ENCODE data around the gene DDI1.

Gene DDI1

DNA sequence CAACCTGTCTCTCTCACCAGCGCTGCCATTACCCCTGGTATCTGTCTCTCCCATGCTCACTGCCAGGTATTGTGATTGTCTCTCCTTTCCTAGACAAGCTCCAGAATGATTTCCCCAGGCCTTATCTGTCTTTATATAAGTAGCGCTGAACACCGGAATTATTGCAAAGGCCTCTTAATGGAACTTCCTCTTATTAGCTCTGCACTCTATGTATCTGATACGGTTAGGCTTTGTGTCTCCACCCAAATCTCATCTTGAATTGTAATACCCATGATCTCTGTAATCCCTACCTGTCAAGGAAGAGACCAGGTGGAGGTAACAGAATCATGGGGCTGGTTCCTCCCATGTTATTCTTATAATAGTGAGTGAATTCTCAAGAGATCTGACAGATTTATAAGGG is 39.3 kb downstream of the DDI1 start:
- no peak overlapping the region for H3K27ac ChIP-seq (ENCODE audit: low read length)
- no peak overlapping the region for H3K4me3 ChIP-seq (ENCODE audit: low read depth in 1 of 2, low read length in 2 of 2)
- DNase-seq (no peak), ATAC-seq (ENCODE audit: insufficient read depth, low read depth) (no peak)
- H2AFZ ChIP-seq (ENCODE audit: low read depth, low read length) = no peak overlapping the region
- TF ChIP-seq, protein P1, sequence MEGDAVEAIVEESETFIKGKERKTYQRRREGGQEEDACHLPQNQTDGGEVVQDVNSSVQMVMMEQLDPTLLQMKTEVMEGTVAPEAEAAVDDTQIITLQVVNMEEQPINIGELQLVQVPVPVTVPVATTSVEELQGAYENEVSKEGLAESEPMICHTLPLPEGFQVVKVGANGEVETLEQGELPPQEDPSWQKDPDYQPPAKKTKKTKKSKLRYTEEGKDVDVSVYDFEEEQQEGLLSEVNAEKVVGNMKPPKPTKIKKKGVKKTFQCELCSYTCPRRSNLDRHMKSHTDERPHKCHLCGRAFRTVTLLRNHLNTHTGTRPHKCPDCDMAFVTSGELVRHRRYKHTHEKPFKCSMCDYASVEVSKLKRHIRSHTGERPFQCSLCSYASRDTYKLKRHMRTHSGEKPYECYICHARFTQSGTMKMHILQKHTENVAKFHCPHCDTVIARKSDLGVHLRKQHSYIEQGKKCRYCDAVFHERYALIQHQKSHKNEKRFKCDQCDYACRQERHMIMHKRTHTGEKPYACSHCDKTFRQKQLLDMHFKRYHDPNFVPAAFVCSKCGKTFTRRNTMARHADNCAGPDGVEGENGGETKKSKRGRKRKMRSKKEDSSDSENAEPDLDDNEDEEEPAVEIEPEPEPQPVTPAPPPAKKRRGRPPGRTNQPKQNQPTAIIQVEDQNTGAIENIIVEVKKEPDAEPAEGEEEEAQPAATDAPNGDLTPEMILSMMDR (IDR thresholded peaks at IDR 0.05; ENCODE audit: borderline replicate concordance, extremely low read depth, low read length, poor library complexity, severe bottlenecking) = no peak
- no peak for TF ChIP-seq EZH2 (IDR thresholded peaks at IDR 0.05; ENCODE audit: borderline replicate concordance, low read depth, low read length, severe bottlenecking)
- no peaks in the 10 kb centered on the region for H4K20me1 ChIP-seq (ENCODE audit: insufficient read depth, low read length)
- no peaks in the 10 kb centered on the region for H3K9me3 ChIP-seq (ENCODE audit: insufficient read depth, low read length, severe bottlenecking)
- H3K4me1 ChIP-seq (ENCODE audit: insufficient read depth, low read length) = no peaks in the 10 kb centered on the region
- H3K27me3 ChIP-seq (ENCODE audit: insufficient read depth, low read length, poor library complexity) = no peaks in the 10 kb centered on the region
- H3K9ac ChIP-seq (ENCODE audit: low read depth, low read length) = no peak overlapping the region
- no peaks in the 10 kb centered on the region for H3K36me3 ChIP-seq (ENCODE audit: insufficient read depth, low read length)
- H3K4me2 ChIP-seq (ENCODE audit: insufficient read depth, low read length) = no peak overlapping the region
- no peaks in the 10 kb centered on the region for H3K79me2 ChIP-seq (ENCODE audit: insufficient read depth, low read length)

DNA sequence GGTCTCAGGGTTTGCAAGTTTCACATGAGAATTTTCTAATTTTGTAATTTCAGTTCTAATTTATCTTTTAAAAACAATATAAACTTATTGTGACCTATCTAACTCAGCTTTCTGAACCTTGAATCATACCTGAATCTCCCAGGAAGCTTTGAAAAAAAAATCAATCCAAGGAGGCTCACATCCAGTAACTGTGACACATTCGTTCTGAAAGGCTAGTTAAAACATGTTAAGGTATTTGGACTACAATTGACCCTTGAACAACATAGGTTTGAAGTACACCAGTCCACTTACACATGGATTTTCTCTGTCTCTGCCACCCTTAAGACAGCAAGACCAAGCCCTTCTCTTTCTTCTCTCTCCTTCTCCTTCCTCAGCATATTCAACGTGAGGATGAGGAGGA is 40.0 kb downstream of the DDI1 start:
- no peak overlapping the region for H2AFZ ChIP-seq (ENCODE audit: low read depth, low read length)
- no peak overlapping the region for H3K9ac ChIP-seq (ENCODE audit: low read depth, low read length)
- no peaks in the 10 kb centered on the region for H3K36me3 ChIP-seq (ENCODE audit: insufficient read depth, low read length)
- ATAC-seq (ENCODE audit: insufficient read depth, low read depth) (no peak), DNase-seq (no peak)
- H3K79me2 ChIP-seq (ENCODE audit: insufficient read depth, low read length) = no peaks in the 10 kb centered on the region
- H3K4me3 ChIP-seq (ENCODE audit: low read depth in 1 of 2, low read length in 2 of 2) = no peak overlapping the region
- H4K20me1 ChIP-seq (ENCODE audit: insufficient read depth, low read length) = no peaks in the 10 kb centered on the region
- H3K27ac ChIP-seq (ENCODE audit: low read length) = no peak overlapping the region
- H3K9me3 ChIP-seq (ENCODE audit: insufficient read depth, low read length, severe bottlenecking) = no peaks in the 10 kb centered on the region
- no peak overlapping the region for H3K4me2 ChIP-seq (ENCODE audit: insufficient read depth, low read length)
- no peaks in the 10 kb centered on the region for H3K27me3 ChIP-seq (ENCODE audit: insufficient read depth, low read length, poor library complexity)
- H3K4me1 ChIP-seq (ENCODE audit: insufficient read depth, low read length) = no peaks in the 10 kb centered on the region
- no peak for TF ChIP-seq EZH2 (IDR thresholded peaks at IDR 0.05; ENCODE audit: borderline replicate concordance, low read depth, low read length, severe bottlenecking)
- TF ChIP-seq, protein P1 (IDR thresholded peaks at IDR 0.05; ENCODE audit: borderline replicate concordance, extremely low read depth, low read length, poor library complexity, severe bottlenecking) = no peak

DNA sequence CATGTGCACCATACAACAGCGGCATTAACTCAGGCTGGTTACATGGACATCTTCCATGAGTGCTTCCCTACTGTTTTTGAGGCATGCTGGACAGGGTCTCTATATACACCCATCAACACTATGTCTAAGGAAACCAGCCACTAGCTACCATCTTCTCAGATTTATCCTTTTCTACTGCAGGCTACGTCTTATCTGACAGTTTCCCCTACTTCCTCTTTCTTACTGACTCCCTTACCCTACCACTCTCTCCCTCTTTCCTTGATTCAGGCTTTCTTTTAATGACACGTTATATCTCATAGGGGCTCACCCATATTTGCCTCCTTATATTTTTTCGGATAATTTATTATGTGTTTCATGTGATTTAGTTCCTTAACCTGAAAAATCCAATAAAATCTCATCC is 41.8 kb downstream of the DDI1 start:
- DNase-seq (no peak), ATAC-seq (ENCODE audit: insufficient read depth, low read depth) (no peak)
- Histone ChIP-seq H3K79me2 (ENCODE audit: insufficient read depth, low read length) (no peaks in the 10 kb centered on the region), H3K4me3 (ENCODE audit: low read depth in 1 of 2, low read length in 2 of 2) (no peak overlapping the region), H3K9me3 (ENCODE audit: insufficient read depth, low read length, severe bottlenecking) (no peaks in the 10 kb centered on the region), H2AFZ (ENCODE audit: low read depth, low read length) (no peak overlapping the region), H3K27me3 (ENCODE audit: insufficient read depth, low read length, poor library complexity) (no peaks in the 10 kb centered on the region), H3K4me2 (ENCODE audit: insufficient read depth, low read length) (no peak overlapping the region), H3K27ac (ENCODE audit: low read length) (no peak overlapping the region), H3K4me1 (ENCODE audit: insufficient read depth, low read length) (no peaks in the 10 kb centered on the region), H3K36me3 (ENCODE audit: insufficient read depth, low read length) (no peaks in the 10 kb centered on the region), H4K20me1 (ENCODE audit: insufficient read depth, low read length) (no peaks in the 10 kb centered on the region), H3K9ac (ENCODE audit: low read depth, low read length) (no peak overlapping the region)
- no peak for TF ChIP-seq EZH2 (IDR thresholded peaks at IDR 0.05; ENCODE audit: borderline replicate concordance, low read depth, low read length, severe bottlenecking)
- TF ChIP-seq, protein P1 (IDR thresholded peaks at IDR 0.05; ENCODE audit: borderline replicate concordance, extremely low read depth, low read length, poor library complexity, severe bottlenecking) = no peak

DNA sequence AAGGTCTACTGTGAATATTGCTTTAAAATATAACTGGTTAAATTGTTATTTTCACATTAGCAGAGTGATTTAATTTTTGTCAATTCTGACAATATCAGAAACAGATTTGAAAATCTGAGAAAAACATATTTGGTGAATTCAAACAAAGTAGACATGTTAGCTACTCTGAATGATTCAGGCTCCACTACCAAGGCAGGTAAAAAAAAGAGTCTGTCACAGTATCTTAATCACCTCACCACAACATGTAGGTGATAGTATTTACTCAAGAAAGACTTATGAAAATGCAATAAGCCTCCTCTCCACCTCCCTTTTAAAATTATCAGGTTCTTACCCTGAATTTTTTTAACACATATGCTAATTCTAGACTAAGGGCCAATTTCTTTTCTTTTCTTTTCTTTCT is 42.6 kb downstream of the DDI1 start:
- no peak for ATAC-seq (ENCODE audit: insufficient read depth, low read depth)

More for the DNA sequence above, 42.6 kb downstream of the DDI1 start:
- Histone ChIP-seq H3K36me3 (ENCODE audit: insufficient read depth, low read length) (no peaks in the 10 kb centered on the region), H3K27me3 (ENCODE audit: insufficient read depth, low read length, poor library complexity) (no peaks in the 10 kb centered on the region), H4K20me1 (ENCODE audit: insufficient read depth, low read length) (no peaks in the 10 kb centered on the region), H3K79me2 (ENCODE audit: insufficient read depth, low read length) (no peaks in the 10 kb centered on the region), H3K4me1 (ENCODE audit: insufficient read depth, low read length) (no peaks in the 10 kb centered on the region), H2AFZ (ENCODE audit: low read depth, low read length) (no peak overlapping the region), H3K4me2 (ENCODE audit: insufficient read depth, low read length) (no peak overlapping the region), H3K9ac (ENCODE audit: low read depth, low read length) (no peak overlapping the region), H3K4me3 (ENCODE audit: low read depth in 1 of 2, low read length in 2 of 2) (no peak overlapping the region), H3K9me3 (ENCODE audit: insufficient read depth, low read length, severe bottlenecking) (no peaks in the 10 kb centered on the region), H3K27ac (ENCODE audit: low read length) (no peak overlapping the region)
- no peak for DNase-seq
- TF ChIP-seq, protein P1 (IDR thresholded peaks at IDR 0.05; ENCODE audit: borderline replicate concordance, extremely low read depth, low read length, poor library complexity, severe bottlenecking) = no peak
- TF ChIP-seq EZH2 (IDR thresholded peaks at IDR 0.05; ENCODE audit: borderline replicate concordance, low read depth, low read length, severe bottlenecking) = no peak

Measured in DND-41 (cell line).